ENCODE data around the gene CREB3L4.

Gene CREB3L4

GRCh38 chr1:153937331-153937730 is 30.4 kb upstream of the CREB3L4 start:
- DNase-seq = no peak

GRCh38 chr1:153938996-153939395 is 28.7 kb upstream of the CREB3L4 start:
- no peak for DNase-seq

- no peak for DNase-seq
These were observed 28.2 kb upstream of the CREB3L4 start for GRCh38 chr1:153939476-153939875.

GRCh38 chr1:153940756-153941155 is 26.9 kb upstream of the CREB3L4 start:
- no peak for DNase-seq

GRCh38 chr1:153941826-153942725 is 25.6 kb upstream of the CREB3L4 start:
- no peak for DNase-seq

- no peak for DNase-seq
These were observed 24.7 kb upstream of the CREB3L4 start for GRCh38 chr1:153942766-153943549.

GRCh38 chr1:153944005-153944826 is 23.5 kb upstream of the CREB3L4 start:
- DNase-seq = no peak

- DNase-seq = no peak
These were observed 22.9 kb upstream of the CREB3L4 start for GRCh38 chr1:153944827-153945117.

- DNase-seq = peak; percentile 83
These were observed 22.4 kb upstream of the CREB3L4 start for GRCh38 chr1:153945131-153945794.

GRCh38 chr1:153945795-153946621 is 21.7 kb upstream of the CREB3L4 start:
- DNase-seq = peak; percentile 80

GRCh38 chr1:153946622-153947241 is 21.0 kb upstream of the CREB3L4 start, which contains the start of gene DENND4B:
DENND4B (minus strand) TSS chr1:153946718; CDS start chr1:153944374, 2,344 bp downstream.
- DNase-seq = peak; percentile 84

- no peak for DNase-seq
These were observed 16.5 kb upstream of the CREB3L4 start for GRCh38 chr1:153951183-153951582.

- no peak for DNase-seq
These were observed 15.9 kb upstream of the CREB3L4 start for GRCh38 chr1:153951801-153952200.

- no peak for DNase-seq
These were observed 13.8 kb upstream of the CREB3L4 start for GRCh38 chr1:153953859-153954365.

GRCh38 chr1:153954826-153955225 is 12.9 kb upstream of the CREB3L4 start:
- no peak for DNase-seq

- no peak for DNase-seq
These were observed 10.5 kb upstream of the CREB3L4 start for GRCh38 chr1:153956997-153957715.

GRCh38 chr1:153957744-153958110 is 10.0 kb upstream of the CREB3L4 start:
- DNase-seq = no peak

- peak; percentile 98 for DNase-seq
These were observed 9.4 kb upstream of the CREB3L4 start, which contains the start of gene CRTC2 for GRCh38 chr1:153958111-153958960. CRTC2 (minus strand) TSS chr1:153958612; CDS start chr1:153958497, 115 bp downstream.

- DNase-seq = no peak
These were observed 8.8 kb upstream of the CREB3L4 start for GRCh38 chr1:153958961-153959260.

Data from stimulated activated CD8-positive, alpha-beta memory T cell treated with anti-CD3 and anti-CD28 coated beads, Interleukin-4, amount 100 ng/mL, for 48 hours (primary cell).